HG02973 (cell line): ENCODE measurements around the gene AAK1.

Source experiments
- ATAC-seq: cut with Tn5 transposase; IDR thresholded peaks from one replicate; pipeline ENCODE4 v1.9.1; 2021; ENCODE audit warnings: moderate library complexity; ENCODE audit not compliant: unreplicated experiment

AAK1 gene

DNA sequence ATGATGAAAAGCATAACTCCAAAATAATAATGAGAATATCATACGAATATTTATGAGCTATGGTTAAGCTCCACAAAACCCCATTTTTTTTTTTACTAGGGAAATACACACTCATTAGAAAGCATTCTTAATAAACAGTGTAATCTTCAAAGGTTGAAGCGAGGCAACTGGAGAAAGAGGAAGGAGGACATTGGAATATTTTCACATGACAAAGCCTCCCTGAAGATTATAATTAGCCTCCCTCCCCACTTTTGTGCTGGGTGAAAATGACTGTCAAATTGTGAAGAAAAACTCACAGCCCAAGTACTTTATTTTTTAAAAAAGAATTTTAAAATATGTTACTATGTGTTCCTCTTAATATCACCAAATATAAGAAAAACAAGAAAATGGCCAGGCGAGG, 142.2 kb downstream of the AAK1 start:
- ATAC-seq: no peak

DNA sequence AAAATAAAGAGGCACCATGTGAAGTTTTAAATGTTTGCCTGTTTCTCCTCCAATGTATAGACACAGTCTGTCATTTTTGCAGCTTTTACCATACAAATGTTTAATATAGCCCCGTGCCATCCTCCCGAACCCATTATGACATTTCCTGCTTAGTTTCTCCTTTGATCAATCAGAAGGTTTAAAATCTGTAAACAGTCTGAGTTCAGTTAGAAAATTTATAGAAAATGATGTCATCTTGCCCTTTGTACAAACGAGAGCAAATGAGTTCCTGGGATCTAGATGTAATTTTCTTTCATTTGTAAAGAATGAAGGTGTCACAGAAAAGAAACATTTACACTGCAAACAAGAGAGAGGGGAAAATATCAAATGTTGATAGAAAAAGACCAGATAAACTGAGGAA, 143.6 kb downstream of the AAK1 start:
- no peak for ATAC-seq

DNA sequence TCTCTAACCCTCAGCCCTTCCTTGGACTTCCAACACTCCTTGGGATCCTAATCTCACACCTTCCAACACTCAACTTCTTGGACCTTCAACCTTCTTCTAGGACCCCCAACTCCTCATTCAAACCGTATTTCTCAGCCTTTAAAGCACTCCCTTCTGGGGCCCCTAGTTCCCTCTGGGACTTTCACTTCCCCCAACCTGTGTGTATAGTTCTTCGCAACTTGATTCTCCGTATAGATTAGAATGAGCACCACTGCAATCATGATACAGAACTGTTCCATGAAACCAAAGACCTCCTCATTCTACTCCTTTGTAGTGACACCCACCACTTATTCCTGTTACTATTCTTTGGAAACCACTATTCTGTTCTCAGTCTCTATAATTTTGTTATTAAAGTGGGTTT, 144.3 kb downstream of the AAK1 start:
- ATAC-seq: no peak

DNA sequence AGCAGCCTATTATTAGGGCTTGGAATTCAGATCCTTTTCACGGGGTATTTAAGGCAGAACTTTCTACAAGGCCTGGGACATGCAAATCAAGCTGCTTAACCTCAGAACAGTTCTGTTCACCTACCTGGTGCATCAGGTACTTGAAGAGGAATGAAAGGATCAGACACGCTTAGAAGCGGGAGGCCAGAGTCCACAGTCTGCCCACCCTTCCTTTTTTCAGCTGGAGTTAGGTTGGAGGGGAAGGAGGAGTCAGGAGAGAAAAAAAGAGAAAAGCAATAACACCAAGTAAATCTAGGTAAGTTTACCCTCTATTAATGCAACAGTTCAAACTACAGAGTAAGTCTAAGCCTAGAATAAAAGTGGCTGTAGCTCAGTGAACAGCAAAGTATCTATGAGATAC, 147.7 kb downstream of the AAK1 start:
- no peak for ATAC-seq

DNA sequence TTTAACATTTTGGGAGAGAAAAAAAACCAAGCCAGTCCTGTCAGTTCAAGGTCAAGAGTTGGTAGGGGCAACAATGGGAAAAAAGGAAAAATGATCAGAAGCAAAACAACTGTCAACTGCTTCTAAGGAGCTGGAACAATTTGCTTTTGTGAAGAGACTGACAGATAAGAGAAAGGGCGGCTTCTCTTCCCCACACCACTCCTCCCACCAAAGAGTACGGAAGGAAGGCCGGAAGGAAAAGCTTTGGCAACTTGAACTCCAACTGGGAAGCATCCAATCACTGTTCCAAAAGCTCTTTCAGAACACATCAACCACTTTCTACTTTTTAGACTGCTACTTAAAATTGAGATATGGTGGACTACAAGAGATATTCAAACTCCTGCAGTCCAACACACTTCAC, 148.5 kb downstream of the AAK1 start:
- no peak for ATAC-seq

DNA sequence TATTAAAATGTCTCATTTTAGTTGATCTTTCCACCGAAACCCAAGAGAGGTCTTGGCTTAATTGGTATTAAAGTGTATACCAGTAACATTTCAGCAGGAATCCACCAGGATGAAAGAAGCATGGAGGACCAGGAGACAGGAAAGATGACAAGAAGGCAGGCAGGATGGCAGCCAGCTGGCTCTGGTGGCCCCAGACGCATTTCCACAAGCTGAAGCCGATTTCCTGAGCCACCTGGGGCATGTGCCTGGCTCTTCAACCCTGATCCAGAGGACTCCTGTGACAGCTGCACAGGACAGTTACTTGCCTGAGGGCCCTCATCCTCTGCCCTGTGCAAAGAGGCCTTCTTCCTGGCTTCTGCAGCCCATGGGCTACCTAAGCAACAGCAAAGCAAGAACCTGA, 149.4 kb downstream of the AAK1 start:
- no peak for ATAC-seq

DNA sequence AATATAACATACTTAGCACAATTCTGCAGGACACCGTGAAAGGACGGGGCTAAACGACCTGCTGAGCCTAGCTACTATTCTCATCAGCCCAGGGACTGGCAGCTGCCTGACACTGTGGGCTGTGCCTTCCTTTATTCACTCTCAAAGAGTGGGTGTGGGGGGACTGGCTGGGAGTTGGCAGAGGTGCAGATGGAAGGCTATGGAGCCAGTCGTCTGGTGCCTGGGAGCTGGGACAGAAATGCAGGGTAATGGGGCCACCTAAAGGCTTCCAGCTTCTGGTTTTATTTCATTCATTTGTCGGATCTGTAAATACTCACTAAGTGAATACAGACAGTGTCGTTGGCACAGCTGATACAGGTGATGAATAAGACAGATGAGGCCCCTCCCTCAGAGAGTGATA, 150.3 kb downstream of the AAK1 start:
- ATAC-seq: no peak

DNA sequence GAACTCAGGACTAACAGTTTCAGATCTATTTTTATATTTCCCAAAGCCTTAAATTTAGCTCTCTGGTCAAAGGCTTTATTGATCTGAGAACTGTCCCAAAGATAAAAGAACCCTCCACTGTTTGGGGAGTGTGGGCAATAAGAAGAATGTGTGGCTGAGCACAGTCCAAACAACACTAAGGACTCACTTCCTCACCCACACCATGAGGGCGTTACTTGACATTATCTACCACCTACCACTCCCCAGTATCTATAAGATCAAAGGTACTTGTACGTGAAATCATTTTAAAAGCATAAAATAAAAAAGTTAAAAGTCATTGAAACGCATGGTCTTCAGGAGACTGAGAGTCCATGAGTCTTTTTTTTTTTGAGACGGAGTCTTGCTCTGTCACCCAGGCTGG, 151.7 kb downstream of the AAK1 start:
- no peak for ATAC-seq

DNA sequence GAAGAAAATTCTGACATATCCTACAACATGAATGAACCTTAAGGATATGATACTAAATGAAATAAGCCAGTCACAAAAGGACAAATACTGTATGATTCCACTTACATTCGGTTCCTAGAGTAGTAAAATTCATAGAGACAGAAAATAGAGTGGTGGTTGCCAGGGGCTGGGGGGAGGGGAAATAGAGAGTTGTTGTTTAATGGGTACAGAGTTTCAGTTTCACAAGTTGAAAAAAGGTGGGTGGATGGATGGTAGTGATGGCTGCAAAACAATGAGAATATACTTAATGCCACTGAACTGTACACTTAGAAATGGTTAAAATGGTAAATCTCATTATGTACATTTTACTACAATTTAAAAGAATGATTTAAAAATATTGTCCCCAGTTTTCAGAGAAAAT, 153.1 kb downstream of the AAK1 start:
- ATAC-seq: no peak

DNA sequence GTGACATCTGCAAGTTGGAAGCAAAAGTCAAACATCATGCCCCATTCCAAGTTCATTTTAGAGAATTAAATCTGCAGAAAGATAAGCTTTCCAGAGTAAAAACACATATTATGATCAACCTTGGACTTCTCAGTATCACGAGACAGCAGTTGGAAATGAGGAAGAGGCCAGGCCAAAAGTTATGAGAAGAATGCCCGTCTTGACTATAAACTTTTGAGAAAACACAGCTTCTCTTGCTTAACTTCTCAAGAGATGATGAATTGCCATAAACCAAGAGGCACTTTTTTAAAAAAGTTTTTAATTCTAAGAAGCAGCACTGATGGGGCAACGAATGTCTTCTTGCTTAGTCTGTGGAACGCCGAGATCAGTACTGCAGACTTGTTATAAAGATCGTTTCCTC, 153.7 kb downstream of the AAK1 start:
- ATAC-seq: no peak

DNA sequence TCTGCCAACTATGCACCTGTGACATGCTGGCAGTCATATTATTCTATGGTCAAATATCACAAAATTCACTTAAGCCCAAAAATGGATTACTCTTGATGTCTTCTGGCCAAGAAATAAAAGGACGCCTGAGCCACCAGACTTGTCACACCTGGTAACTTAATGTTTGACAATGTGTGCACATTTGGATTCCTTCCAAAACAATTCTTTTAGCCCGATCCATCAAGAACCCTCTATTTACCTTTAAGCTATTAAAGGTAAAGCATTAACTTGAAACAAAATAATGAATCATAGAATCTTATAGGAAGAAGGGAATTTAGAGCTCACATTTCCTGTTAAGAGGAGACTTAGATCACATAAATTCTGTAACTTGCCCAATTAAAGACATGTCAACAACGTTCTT, 159.8 kb downstream of the AAK1 start:
- no peak for ATAC-seq

DNA sequence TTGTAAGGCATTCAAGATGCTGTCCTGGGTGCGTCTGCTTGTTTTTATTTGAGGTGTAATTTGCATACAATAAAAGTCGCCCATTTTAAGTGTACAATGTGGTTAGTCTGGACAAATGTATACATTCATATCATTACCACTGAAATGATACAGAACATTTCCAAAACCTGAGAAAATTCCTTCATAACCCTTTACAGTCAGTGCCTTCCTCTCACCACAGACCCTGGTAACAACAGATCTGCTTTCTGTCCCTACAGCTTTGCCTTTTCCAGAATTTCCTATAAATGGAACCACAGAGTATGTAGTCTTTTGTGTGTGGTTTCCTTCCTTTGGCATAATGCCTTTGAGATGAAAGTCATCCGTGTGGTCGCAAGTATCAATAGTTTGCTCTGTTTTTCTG, 160.5 kb downstream of the AAK1 start:
- ATAC-seq: no peak

DNA sequence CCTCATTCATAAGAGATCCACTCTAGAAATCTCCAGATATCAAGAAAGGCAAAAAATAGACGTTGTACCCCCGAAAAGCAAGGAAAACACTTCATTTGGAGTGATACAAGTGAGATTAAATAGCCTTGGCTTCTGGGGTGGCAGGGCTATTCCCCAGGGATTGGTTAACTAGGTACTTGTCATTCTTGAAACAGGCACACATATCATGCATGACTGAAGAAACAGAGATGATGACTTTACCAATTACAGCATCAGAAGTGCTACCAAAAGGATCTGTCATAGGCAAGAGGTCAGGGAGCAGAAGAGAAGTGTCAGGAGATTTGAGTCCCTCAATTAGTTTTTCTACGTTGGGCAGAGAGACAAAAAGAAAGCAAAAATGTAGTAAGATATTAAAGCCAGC, 161.1 kb downstream of the AAK1 start:
- no peak for ATAC-seq

DNA sequence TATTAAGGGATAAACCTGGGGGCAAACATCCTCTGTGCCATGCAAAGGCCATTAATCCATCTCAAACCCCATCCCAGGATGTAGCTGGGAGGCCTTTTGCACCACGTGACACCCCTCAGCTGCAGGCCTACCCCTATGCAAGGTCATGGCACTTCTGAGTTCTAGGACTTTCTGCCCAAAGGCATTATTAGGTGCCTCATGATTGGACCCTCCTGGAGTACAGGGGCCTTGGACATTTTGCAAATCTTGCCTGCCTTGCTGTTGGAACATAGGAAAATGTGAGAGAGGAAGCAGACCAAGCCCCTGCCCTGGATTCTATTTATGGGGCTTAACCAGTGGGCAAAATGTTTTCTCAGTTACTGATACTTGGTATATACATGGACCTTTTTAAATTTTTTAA, 162.1 kb downstream of the AAK1 start:
- ATAC-seq: no peak

DNA sequence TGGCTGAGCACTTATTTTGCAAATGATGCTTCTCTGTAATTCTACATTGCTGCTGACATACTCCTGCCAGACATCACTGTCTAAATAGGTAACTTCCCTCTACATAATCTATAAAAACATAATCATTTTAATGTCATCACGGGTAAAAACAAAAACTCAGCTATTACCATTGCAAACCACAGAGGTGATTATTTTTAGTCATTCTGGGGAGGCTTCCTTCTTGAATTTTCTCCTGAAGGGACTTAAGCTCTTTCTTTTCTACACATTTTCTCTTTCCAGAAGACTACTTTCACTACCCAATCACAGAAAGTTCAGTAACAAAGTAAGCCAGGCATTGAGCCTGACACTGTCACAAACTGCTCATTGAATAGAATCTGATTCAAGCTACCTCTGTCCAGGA, 165.9 kb downstream of the AAK1 start:
- ATAC-seq: no peak

DNA sequence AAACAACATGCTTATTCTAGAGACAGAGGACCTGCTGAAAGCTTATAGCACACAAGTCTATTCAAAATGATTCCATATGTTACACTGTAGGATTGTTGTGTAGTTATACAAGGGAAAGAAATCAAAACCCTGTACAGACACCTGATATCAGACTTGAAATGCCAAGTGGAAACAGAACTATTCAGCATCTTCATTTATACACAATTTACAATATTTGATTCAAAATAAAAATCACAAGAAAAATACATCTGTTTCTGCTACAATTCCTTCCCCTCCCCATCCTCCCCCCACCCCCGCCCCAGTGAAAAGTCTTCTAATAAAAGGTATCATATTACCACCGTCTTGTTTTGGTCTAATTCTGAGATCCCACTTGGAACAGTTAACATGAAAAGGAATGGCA, 168.9 kb downstream of the AAK1 start:
- no peak for ATAC-seq

DNA sequence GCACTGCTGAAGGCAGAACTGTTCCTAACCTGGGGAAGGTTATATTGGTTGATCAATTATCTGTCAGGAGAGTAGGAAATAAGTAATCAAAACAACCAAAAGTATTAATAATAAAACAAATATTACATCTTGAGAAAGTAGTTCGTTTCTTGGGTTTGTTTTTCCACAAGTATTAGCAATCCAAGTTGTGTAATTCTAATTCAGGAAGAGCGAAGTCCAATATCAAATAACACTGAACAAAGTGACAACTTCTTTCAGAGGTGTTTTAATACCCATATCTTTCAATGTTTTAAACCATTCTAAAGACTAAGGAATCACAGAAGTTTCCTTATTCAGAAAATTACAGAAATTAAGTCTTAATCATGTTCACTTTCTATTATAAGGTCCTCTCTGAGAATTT, 171.7 kb downstream of the AAK1 start:
- no peak for ATAC-seq

DNA sequence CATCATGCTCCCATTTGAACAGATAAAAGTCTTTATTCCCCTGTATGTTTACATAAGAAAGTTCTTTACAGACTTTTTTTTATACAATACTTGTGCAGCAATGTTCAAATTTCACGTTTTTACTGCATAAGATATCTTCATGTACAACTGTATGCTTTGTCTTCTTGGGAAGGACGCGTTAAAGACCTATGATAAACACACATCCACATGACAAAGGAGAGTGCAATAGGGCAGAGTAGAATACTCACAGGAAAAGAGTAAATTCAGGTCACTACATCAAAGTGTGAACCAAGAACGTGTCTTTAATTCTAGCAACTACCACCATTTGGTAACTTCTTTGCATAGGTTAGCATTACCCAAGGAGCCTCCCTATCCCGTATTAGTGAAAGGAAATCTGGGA, 172.6 kb downstream of the AAK1 start:
- no peak for ATAC-seq

DNA sequence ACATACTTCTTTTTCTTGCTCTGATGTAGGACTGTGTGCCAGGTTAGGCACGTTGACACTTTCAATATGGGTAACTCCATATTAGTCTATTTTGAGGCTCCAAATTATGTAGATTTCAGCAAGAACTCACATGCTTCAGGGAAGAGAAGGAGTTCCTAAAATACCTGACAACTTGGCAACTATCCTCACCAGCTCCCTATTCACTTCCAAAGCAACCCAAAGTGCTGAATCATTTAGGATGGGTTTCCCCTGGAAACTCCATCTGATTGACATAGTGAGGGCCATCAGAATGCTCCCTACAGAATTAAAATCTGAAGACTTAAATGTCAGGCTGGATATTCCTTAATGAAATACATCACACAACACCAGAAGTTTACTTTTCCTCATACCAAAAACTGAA, 173.8 kb downstream of the AAK1 start:
- ATAC-seq: no peak

DNA sequence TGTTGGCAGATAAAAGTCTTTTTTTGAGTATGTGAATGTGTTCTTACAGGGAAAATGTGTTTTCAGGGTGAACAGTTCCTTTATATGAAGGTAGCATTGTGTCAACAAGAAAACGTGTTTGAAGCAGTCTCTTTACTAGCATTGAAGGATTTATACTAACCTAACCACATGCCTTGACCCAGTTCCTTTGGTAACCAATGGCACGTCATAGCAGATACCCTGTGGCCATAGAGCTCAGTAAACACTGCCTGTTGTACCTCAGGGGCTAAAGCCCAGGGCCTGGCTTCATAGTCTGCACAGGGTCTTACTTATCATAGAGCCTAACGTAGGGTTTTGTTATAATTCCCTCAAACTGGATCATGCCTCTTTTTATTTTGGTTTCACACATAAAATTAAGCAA, 174.2 kb downstream of the AAK1 start:
- no peak for ATAC-seq

DNA sequence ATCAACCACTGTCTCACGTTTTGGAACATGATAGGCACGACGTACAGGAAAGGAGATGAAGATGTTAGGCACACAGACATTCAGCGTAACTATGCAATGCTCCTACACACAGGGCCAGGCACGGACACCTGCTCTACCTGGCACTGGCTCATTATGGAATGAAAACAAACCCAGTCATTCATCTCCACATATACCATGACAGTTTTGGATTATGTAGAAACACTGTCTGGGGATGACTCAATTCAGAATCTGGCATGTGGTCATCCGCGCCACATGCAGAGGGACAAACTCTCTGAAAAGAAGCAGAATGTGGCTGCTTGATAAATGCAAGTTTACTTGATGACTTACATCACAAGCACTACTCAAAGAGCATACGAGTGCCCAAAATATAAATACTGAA, 176.8 kb downstream of the AAK1 start:
- ATAC-seq: no peak

DNA sequence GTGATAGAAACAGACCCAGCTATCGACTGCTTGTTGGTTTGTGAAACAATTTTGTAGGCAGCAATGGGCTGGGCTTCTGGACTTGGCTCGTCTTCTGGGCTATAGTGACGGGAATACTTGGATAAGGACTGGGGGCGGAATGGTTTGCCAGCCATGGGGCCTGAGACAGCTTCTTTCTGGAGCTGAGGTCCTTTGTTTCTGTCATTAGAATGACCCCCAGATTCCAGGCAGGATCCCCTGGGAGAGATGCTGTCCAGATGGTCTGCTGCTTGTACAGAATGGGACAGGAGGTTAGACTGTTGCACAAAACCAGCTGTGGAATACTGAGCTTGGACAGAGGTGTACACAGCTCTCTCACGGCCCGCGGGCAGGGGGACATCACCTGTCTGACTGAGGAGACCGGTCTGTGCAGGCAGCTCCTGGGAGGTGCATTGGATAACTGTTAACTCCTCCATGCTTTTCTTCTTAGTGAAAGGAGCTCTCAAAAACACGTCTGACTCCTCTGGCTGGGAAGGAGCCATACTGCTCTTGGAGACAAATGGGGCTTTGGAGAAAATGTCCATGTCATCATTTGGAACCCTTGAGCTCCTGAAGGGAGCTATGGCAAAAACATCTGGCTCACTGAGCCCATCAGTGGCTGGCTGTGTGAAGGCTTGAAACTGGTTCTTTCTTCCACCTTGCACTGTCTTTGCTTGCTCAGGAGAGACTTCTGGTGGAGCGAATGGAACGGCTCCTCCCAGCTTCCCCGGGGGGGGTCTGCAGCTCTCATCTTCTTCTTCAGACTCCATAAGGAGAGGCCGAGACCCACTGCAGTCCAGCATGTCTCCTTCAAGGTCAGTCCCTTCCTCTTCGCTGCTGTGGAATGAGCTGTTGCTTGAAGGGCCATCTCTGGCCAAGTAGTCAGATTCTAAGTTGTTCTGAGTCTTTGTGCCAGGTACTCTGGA, 177.8 kb downstream of the AAK1 start:
- no peak for ATAC-seq

DNA sequence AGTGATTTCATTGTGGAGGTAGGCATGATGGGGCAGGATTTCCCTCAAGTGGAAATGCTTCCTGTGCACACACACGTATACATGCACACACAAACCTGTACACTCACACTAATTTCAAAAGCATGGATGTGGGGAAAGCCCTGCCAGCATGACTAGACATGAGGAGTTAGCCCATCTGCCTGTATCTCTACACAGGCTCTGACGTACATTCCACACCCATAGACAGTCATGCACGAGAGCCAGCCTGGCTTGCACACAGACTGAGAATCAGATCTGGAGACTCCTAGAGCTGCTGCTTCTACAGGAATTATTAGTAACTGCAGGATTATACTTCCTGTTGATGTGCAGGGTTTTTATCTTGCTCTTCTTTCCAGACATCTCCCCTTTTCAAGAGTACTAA, 179.0 kb downstream of the AAK1 start:
- ATAC-seq: no peak
